Epithelial cell of proximal tubule (primary cell): ENCODE results near the gene SNAPC4. TPM values are rescaled to one million over a fixed set of nuclear protein-coding genes. Genes with fewer than 3 reads are reported as not detected.
"Not testable (repeated sequence)": the region's sequence is repeated elsewhere in the genome, so short reads cannot be mapped to it uniquely, and the experiment has no call there.

Experiments
- DNase-seq: peaks from one replicate; pipeline ENCODE4 v3.0.0-alpha.2; 2011; ENCODE audit warnings: low read depth
- H3K4me3 ChIP-seq: 2 replicates; pipeline ENCODE4 v1.5.1; 2011; ENCODE audit warnings: low read depth, mild to moderate bottlenecking, low read length
- total RNA-seq: library from RNA; depleted of rRNA; stranded (reverse); fragments of >200 nt; gene quantifications from 2 replicates; pipeline ENCODE4 v1.2.3, GENCODE V29; 2015
- TF ChIP-seq, protein P1 (sequence below): conservative IDR thresholded peaks from 2 replicates; pipeline ENCODE4 v1.5.1; 2012; ENCODE audit warnings: low read depth, mild to moderate bottlenecking, low read length

Gene SNAPC4
- total RNA-seq, 1 donor from 2014 or later, result 22.4 TPM

DNA sequence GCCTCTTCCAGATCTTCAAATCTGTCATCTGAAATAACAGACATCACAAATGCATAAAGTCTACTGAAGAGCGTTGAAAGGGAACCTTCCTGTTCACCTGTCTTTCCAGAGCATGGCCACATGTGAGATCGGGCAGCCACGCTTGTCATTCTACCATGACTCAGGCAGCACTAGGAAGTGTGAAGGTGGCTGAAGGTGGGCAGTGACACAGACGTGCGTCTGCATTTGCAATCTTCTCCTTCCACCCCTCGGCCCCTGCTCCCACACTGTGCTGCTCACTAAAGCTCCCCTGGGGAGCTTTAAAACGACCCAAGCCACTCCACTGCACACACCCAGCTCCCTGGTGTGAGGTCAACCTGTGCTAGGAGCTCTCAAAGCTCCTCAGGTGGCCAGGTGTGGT lies 7.9 kb upstream of the SNAPC4 start:
- H3K4me3 ChIP-seq, result no peak overlapping the region
- TF ChIP-seq, protein P1, sequence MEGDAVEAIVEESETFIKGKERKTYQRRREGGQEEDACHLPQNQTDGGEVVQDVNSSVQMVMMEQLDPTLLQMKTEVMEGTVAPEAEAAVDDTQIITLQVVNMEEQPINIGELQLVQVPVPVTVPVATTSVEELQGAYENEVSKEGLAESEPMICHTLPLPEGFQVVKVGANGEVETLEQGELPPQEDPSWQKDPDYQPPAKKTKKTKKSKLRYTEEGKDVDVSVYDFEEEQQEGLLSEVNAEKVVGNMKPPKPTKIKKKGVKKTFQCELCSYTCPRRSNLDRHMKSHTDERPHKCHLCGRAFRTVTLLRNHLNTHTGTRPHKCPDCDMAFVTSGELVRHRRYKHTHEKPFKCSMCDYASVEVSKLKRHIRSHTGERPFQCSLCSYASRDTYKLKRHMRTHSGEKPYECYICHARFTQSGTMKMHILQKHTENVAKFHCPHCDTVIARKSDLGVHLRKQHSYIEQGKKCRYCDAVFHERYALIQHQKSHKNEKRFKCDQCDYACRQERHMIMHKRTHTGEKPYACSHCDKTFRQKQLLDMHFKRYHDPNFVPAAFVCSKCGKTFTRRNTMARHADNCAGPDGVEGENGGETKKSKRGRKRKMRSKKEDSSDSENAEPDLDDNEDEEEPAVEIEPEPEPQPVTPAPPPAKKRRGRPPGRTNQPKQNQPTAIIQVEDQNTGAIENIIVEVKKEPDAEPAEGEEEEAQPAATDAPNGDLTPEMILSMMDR, result no peak
- DNase-seq, result no peak

DNA sequence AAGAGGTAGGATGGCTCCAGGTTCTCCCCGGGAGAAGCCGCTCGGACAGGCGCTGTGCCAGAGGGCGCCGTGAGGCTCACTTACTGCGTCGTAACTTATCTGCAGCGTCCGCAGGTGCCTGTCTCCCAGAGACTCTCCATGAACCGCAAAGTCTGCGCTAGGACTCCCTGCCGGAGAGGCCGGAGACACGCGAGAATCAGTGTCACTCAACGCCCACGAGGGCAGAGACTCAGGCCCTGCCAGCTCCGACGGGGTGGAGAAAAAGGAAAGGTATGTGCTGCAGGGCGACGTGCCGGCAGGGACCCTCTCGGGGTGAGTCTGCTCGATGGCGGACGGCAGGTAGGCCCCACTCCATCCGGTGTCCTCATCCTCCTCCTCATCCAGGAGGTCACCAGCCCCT lies 7.1 kb upstream of the SNAPC4 start:
- not testable (repeated sequence) for H3K4me3 ChIP-seq, DNase-seq

DNA sequence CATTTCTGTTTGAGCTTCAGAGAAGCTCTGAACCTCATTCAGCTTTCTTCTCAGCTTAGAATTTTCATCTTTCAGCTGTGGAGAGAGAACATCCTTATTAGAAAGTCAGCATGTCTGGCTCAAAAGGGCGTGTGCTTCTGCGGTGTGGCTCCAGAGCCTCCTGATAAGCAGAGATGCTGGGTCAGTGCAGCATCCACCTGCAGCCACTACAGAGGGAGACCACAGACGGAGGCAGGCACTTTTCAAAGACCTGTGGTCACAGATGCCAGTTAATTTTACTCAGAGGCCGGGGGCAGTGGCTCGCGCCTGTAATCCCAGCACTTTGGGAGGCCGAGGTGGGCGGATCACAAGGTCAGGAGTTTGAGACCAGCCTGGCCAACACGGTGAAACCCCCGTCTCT lies 5.9 kb upstream of the SNAPC4 start:
- not testable (repeated sequence) for DNase-seq, H3K4me3 ChIP-seq

DNA sequence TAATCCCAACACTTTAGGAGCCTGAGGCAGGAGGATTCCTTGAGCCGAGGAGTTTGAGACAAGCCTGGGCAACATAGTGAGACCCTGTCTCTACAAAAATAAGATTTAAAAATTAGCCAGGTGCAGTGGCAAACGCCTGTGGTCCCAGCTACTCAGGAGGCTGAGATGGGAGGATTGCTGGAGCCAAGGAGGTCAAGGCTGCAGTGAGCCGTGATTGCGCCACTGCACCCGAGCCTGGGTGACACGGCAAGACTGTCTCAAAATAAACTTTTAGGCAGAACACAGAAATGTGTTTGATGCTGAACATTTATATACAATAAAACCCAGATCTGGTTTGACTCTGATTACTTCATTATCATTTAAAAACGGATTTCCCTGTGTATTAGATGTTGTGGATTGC lies 5.5 kb upstream of the SNAPC4 start:
- no peak overlapping the region for H3K4me3 ChIP-seq
- no peak for DNase-seq
- TF ChIP-seq, protein P1, result no peak

DNA sequence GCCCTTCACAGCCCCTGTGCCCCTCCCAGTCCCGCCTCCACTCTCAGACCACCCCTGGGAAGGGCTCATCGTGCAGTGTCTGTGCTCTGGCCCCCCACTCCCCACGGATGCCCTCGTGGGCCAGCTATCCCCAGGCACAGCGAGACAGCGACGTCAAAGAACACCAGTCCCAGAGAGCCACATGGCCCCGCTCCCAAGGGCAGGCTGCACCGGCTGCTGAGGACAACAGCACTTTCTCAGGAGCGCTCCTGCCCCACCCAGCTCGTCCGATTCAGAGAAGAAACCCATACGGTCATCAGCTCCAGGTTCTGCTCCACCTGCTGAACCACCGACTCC lies 4.8 kb upstream of the SNAPC4 start:
- no peak for DNase-seq
- TF ChIP-seq, protein P1, result no peak
- H3K4me3 ChIP-seq, result no peak overlapping the region

DNA sequence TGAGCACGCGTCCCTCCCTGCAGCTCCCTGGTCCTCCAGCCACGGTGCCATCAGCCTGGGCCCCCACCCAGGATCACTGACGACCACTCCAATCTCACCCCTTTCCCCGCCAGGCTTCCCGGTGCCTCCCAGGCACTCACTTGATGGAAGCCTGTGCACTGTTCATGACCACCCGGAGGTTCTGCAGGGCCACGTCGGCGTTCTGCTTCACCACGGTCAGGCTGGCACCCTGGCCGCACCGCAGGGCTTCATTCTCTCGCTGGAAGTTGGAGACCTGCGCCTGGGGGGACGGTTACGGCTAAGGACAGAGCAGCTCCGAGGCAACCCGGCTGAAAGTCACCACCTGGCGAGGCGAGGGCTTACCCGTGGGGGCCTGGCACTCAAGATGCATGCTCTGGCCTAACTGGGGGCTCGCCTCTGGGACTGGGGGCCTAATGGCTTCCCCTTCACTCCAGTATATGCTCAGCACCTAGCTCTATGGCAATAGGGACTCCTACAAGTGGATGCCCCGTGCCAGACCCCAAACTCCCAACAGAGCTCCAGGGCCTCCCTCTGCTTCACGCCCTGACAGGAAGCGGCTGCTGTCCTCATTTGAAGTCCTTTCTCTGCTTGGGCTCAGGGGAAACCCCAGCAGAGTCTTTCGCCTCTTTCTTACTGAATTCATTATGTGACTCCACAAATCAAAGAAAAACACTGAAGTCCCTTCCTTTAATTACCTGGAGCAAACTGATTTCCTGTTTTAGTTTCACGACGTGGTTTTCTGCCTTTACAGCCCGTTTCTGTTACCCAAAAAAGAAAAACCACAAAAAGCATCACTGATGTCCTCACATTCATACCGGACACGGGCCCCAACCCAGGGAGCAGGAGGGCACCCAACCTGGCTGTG lies 4.2 kb upstream of the SNAPC4 start:
- no peak overlapping the region for H3K4me3 ChIP-seq
- TF ChIP-seq, protein P1, result no peak
- DNase-seq, result no peak

DNA sequence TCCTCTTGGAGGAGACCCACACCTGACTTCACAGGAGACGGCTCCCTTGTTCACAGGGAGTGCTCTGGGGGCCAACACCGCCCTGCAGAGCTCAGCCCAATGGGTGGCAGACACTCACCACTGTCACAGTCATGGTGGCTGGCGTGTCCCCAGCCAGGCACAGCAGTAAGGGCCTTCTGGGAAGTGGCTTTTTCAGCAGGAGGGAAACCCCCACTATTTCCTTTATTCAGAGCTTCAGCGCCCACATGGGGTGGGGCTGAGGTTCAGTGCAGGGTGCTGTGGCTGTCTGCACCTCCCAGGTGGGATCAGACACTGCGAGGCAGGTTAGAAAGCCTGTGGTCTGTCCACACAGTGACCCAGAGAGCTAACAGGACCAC lies 3.6 kb upstream of the SNAPC4 start:
- H3K4me3 ChIP-seq, result no peak overlapping the region
- DNase-seq, result no peak
- TF ChIP-seq, protein P1, result no peak

DNA sequence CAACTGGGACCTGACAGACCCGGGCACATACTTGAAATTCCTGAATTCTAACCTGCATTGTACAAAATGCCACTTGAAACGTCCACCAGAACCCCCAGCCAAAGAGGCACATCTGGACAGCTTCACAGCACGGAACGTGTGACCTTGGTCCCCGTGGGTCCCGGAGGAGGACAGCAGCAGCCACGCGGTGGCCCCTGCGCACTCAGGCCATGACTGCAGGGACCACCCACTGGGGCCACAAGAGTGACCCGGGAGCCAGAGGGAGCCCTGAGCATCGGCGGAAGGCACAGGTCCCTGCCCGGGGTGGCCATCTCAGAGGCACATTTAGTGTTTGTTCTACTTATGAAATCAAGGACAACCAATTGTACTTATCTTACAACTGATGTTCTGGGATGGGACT lies 2.1 kb upstream of the SNAPC4 start:
- DNase-seq, result no peak
- TF ChIP-seq, protein P1, result no peak
- no peak overlapping the region for H3K4me3 ChIP-seq
